Karpas-422 (cell line): ENCODE results near the gene TAS2R13. TPM values are rescaled to one million over a fixed set of nuclear protein-coding genes. Genes with fewer than 3 reads are reported as not detected.

Experiments used
- DNase-seq: peaks from one replicate; pipeline ENCODE4 v3.0.0-alpha.2; 2015
- H2AFZ ChIP-seq: fragments of 200-600 bp; sonication (generic); 2 replicates; pipeline ENCODE4 v1.6.1; 2014; ENCODE audit warnings: antibody characterized with exemption, low read length, mixed read lengths
- H3K27ac ChIP-seq: fragments of 200-600 bp; sonication (generic); 2 replicates; pipeline ENCODE4 v1.5.1; 2014; ENCODE audit warnings: mild to moderate bottlenecking, low read length, moderate library complexity
- H3K27me3 ChIP-seq: fragments of 200-600 bp; sonication (generic); 2 replicates; pipeline ENCODE4 v1.6.1; 2014; ENCODE audit warnings: low read length, mixed read lengths
- H3K36me3 ChIP-seq: fragments of 200-600 bp; sonication (generic); 2 replicates; pipeline ENCODE4 v1.6.1; 2014; ENCODE audit warnings: low read length, mixed read lengths; ENCODE audit not compliant: insufficient read depth
- H3K4me1 ChIP-seq: fragments of 200-600 bp; sonication (generic); 2 replicates; pipeline ENCODE4 v1.6.1; 2014; ENCODE audit warnings: mild to moderate bottlenecking, low read length, mixed read lengths
- H3K4me2 ChIP-seq: fragments of 200-600 bp; sonication (generic); 2 replicates; pipeline ENCODE4 v1.6.1; 2014; ENCODE audit warnings: low read length, low read depth, mild to moderate bottlenecking; ENCODE audit not compliant: poor library complexity, severe bottlenecking
- H3K4me3 ChIP-seq: fragments of 200-600 bp; sonication (generic); 2 replicates; pipeline ENCODE4 v1.5.1; 2014; ENCODE audit warnings: mild to moderate bottlenecking, antibody characterized with exemption, low read length, mixed read lengths
- H3K79me2 ChIP-seq: fragments of 200-600 bp; sonication (generic); 2 replicates; pipeline ENCODE4 v1.6.1; 2014; ENCODE audit warnings: mild to moderate bottlenecking, low read length, mixed read lengths
- H3K9ac ChIP-seq: fragments of 200-600 bp; sonication (generic); 2 replicates; pipeline ENCODE4 v1.6.0; 2014; ENCODE audit warnings: low read length
- H3K9me2 ChIP-seq: fragments of 200-600 bp; sonication (generic), shearing (Covaris generic); replicated peaks from 2 replicates; pipeline ENCODE4 v1.6.0; 2014; ENCODE audit warnings: mild to moderate bottlenecking, low read length, moderate library complexity; ENCODE audit not compliant: insufficient read depth
- H3K9me3 ChIP-seq: fragments of 300-700, 200-600 bp; sonication (generic); 2 replicates; pipeline ENCODE4 v1.6.1; 2014; ENCODE audit warnings: low read length, mixed read lengths
- H4K20me1 ChIP-seq: fragments of 200-600 bp; sonication (generic); 2 replicates; pipeline ENCODE4 v1.6.1; 2014; ENCODE audit warnings: mild to moderate bottlenecking, antibody characterized with exemption, low read length, low read depth; ENCODE audit not compliant: insufficient read depth
- total RNA-seq: library from RNA; depleted of rRNA; stranded (reverse); fragments of >200 nt; shearing (Covaris generic); gene quantifications from 2 replicates; pipeline ENCODE4 v1.2.3, GENCODE V29; 2014; ENCODE audit warnings: low replicate concordance; rRNA removed

The TAS2R13 gene
- total RNA-seq, 1 experiment from 2014 or later, result 8.9 TPM

GRCh38 chr12:10863512-10864218 is 45.7 kb downstream of the TAS2R13 start:
- Histone ChIP-seq H3K4me3 (no peak overlapping the region), H3K9me3 (peaks cover 6% of the 10 kb centered on the region; the same call in 1 of the 2 replicates), H3K9me2 (no peaks in the 10 kb centered on the region; the same call in 1 of the 2 replicates), H3K4me1 (no peaks in the 10 kb centered on the region), H3K36me3 (peaks cover 7% of the 10 kb centered on the region; the same call in 1 of the 2 replicates), H3K27ac (no peak overlapping the region), H3K9ac (no peak overlapping the region), H3K27me3 (no peaks in the 10 kb centered on the region), H4K20me1 (no peaks in the 10 kb centered on the region), H3K79me2 (no peaks in the 10 kb centered on the region), H3K4me2 (no peak overlapping the region), H2AFZ (no peak overlapping the region)
- DNase-seq, result no peak

GRCh38 chr12:10861366-10861765 is 48.0 kb downstream of the TAS2R13 start:
- H3K4me2 ChIP-seq, result no peak overlapping the region
- H3K4me3 ChIP-seq, result no peak overlapping the region
- H3K79me2 ChIP-seq, result no peaks in the 10 kb centered on the region
- DNase-seq, result no peak
- H3K4me1 ChIP-seq, result no peaks in the 10 kb centered on the region
- no peaks in the 10 kb centered on the region for H3K27me3 ChIP-seq
- peaks cover 14% of the 10 kb centered on the region for H3K9me3 ChIP-seq
- no peaks in the 10 kb centered on the region for H3K9me2 ChIP-seq
- H4K20me1 ChIP-seq, result no peaks in the 10 kb centered on the region
- no peak overlapping the region for H3K9ac ChIP-seq
- no peak overlapping the region for H3K27ac ChIP-seq
- H3K36me3 ChIP-seq, result peaks cover 9% of the 10 kb centered on the region; the same call in 1 of the 2 replicates
- no peak overlapping the region for H2AFZ ChIP-seq

Other genes with a start within 250 kb of the TAS2R13 start
- not detected in 2 replicates for gene STYK1, start 235.5 kb downstream of the TAS2R13 start, total RNA-seq
- gene YBX3, start 186.2 kb downstream of the TAS2R13 start, total RNA-seq, result not detected in 2 replicates
- 0.47 TPM in 1 of 2 replicates, not detected in the other for gene TAS2R7, start 106.9 kb downstream of the TAS2R13 start, total RNA-seq
- 0.52 TPM in 1 of 2 replicates, not detected in the other for gene TAS2R8, start 102.3 kb downstream of the TAS2R13 start, total RNA-seq
- 0.19 TPM in 1 of 2 replicates, not detected in the other for gene TAS2R9, start 99.4 kb downstream of the TAS2R13 start, total RNA-seq
- 1.5 and 7.3 TPM in 2 replicates for gene TAS2R10, start 83.2 kb downstream of the TAS2R13 start, total RNA-seq
- 5.7 and 12.7 TPM in 2 replicates for gene PRR4, start 60.1 kb downstream of the TAS2R13 start, total RNA-seq
- gene PRH1, start 25.3 kb downstream of the TAS2R13 start, total RNA-seq, result 27.7 and 64.5 TPM in 2 replicates
- gene PRH2, start 19.7 kb upstream of the TAS2R13 start, total RNA-seq, result not detected in 2 replicates
- 3.9 and 12.6 TPM in 2 replicates for gene TAS2R14, start 29.7 kb upstream of the TAS2R13 start, total RNA-seq
- 3.9 and 12.0 TPM in 2 replicates for gene TAS2R50, start 77.3 kb upstream of the TAS2R13 start, total RNA-seq
- gene TAS2R20, start 88.7 kb upstream of the TAS2R13 start, total RNA-seq, result 4.0 and 18.2 TPM in 2 replicates
- 3.5 and 16.4 TPM in 2 replicates for gene TAS2R19, start 113.1 kb upstream of the TAS2R13 start, total RNA-seq
- 9.5 and 18.0 TPM in 2 replicates for gene TAS2R31, start 121.8 kb upstream of the TAS2R13 start, total RNA-seq
- gene TAS2R46, start 152.7 kb upstream of the TAS2R13 start, total RNA-seq, result 0.83 and 6.3 TPM in 2 replicates
- 0.90 and 7.6 TPM in 2 replicates for gene TAS2R43, start 182.8 kb upstream of the TAS2R13 start, total RNA-seq
- 6.0 and 13.9 TPM in 2 replicates for gene TAS2R30, start 225.1 kb upstream of the TAS2R13 start, total RNA-seq